Myocyte (in vitro differentiated cells): ENCODE results near the gene MAP1LC3C. TPM values are rescaled to one million over a fixed set of nuclear protein-coding genes. Genes with fewer than 3 reads are reported as not detected.
"Not testable (repeated sequence)": the region's sequence is repeated elsewhere in the genome, so short reads cannot be mapped to it uniquely, and the experiment has no call there.

Source experiments
- DNase-seq: peaks from one replicate; pipeline ENCODE4 v3.0.0-alpha.2; 2012; ENCODE audit warnings: low read depth
- total RNA-seq: library from RNA; depleted of rRNA; stranded (reverse); fragments of >200 nt; gene quantifications from 2 replicates; pipeline ENCODE4 v1.2.3, GENCODE V29; 2014

Gene MAP1LC3C
- total RNA-seq, 1 donor from 2014 or later, result 38.4 TPM

- no peak for DNase-seq
Observed at GRCh38 chr1:241994171-241994570, 4.7 kb downstream of the MAP1LC3C start.

DNA sequence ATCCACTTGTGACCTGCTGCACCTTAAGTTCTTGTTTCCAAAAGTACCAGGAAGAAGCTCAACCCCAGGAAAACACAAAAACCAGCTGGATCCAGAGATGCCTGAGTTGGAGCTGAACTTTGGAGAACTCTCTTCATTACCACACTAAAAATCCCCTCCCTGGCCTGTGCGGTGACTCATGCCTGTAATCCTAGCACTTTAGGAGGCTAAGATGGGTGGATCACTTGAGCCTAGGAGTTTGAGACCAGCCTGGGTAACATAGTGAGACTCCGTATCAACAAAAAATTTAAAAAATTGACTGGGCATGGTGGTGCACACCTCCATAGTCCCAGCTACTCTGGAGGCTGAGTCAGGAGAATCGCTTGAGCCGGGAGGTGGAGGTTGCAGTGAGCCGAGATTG is 6.2 kb downstream of the MAP1LC3C start:
- peak; percentile 55 for DNase-seq

DNA sequence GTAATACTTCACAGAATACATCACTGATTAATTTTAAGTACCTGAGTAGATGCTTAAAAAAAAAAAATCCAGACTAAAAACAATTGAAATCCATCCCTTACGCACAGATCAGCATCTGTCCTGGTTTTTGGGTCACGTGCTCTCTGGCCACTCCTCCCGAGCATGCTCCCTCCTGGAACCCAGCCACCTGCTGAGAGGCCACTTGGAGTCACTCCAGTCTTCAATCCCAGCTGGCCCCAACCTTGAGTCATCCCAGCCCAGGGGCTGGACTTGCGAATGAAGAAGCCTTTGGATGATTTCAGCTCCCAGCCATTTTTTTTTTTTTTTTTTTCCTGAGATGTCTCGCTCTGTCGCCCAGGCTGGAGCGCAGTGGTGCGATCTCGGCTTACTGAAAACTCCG is 8.9 kb downstream of the MAP1LC3C start:
- DNase-seq, result peak; percentile 100

DNA sequence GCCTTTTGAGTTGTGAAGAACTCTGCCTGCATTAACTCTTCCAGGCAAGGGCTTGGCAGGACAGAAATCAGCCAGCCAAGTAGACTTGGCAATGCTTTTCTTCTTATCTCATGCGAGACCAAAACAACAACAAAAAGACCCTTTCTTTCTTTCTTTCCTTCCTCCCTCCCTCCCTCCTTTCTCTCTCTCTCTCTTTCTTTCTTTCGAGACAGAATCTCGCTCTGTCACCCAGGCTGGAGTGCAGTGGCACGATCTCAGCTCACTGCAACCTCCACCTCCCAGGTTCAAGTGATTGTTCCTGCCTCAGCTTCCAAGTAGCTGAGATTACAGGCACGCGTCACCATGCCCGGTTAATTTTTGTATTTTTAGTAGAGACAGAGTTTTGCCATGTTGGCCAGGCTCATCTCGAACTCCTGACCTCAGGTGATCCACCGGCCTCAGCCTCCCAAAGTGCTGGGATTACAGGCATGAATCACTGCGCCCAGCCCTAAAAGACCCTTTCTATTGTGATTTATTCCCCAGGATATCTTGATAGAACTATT is 10.4 kb downstream of the MAP1LC3C start:
- not testable (repeated sequence) for DNase-seq

- peak; percentile 59 for DNase-seq
Observed at GRCh38 chr1:241985787-241986186, 13.1 kb downstream of the MAP1LC3C start.

- no peak for DNase-seq
Observed at GRCh38 chr1:241979926-241980325, 19.0 kb downstream of the MAP1LC3C start.

DNA sequence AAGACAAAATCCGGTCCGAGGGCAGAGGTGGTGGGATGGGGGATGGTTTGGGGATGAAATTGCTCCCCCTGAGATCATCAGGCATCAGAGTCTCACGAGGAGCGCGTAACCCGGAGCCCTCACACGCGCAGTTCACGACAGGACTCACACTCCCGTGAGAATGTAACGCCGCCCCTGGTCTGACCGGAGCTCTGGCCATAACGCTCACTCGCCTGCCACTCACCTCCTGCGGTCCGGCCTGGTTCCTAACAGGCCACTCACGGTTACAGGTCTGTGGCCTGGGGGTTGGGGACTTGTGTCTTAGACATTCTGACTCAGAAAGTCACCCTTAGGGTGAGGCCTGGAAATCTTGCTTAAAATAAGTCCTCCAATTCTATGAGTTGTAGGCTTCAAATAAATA is 19.8 kb downstream of the MAP1LC3C start:
- DNase-seq, result no peak

GRCh38 chr1:241976229-241976628 is 22.7 kb downstream of the MAP1LC3C start:
- no peak for DNase-seq

GRCh38 chr1:241972703-241973369 is 26.1 kb downstream of the MAP1LC3C start:
- peak; percentile 70 for DNase-seq

GRCh38 chr1:241968611-241969010 is 30.3 kb downstream of the MAP1LC3C start:
- no peak for DNase-seq

- no peak for DNase-seq
Observed at GRCh38 chr1:241964550-241965282, 34.2 kb downstream of the MAP1LC3C start.

DNA sequence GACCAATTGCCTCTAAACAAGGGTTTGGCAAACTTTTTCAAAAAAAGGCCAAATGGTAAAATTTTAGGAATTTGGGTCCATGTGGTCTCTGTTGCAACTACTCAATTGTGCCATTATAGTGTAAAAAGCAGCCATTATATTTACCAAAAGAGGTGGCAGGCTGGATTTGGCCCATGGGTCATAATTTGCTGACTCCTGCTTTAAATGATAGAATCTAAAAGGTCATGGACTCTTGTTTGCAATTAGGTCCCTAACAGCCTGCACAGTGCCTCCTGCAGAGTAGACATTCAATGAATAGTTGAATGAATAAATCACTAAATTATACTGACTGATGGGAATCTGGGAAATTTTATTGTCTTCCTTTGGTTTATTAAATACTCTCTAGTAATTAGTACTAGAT is 35.2 kb downstream of the MAP1LC3C start:
- no peak for DNase-seq

DNA sequence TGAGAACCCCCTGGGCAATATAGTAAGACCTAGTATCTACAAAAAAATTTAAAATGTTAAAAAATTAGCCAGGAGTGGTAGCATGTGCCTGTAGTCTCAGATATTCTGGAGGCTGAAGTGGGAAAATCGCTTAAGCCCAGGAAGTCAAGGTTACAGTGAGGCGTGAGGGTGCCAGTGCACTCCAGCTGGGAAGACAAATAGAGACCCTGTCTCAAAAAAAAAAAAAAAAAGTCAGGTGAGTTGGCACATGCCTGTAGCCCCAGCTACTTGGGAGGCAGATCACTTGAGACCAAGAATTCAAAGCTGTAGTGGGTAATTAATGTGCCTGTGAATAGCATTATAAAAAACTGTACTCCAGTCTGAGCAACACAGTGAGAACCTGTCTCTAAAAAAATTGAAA is 36.7 kb downstream of the MAP1LC3C start:
- DNase-seq, result no peak

- peak; percentile 58 for DNase-seq
Observed at GRCh38 chr1:241957692-241958494, 41.0 kb downstream of the MAP1LC3C start, which contains the start of gene BECN2. BECN2 (plus strand) TSS chr1:241957767; CDS start chr1:241957767, 0 bp downstream.

DNA sequence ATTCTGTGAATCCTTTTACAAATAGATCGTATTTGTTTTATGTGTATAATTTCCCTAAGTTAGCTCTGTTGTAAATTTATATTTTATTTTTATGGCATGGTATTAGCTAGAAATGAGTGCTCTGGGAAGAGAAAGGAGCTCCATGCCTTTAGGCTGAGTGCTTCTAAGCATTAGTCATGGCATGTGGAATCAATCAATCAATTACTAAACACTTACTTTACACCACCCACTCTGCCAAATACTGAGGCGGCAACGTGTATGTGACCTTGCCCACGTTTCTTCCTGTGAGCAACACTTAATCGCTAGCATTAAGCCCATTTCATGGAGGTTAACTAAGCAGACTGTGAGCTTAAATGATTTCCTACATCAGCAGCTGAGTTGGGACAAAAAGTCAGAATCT is 48.5 kb downstream of the MAP1LC3C start:
- DNase-seq, result no peak

GRCh38 chr1:241947354-241947753 is 51.5 kb downstream of the MAP1LC3C start:
- no peak for DNase-seq

Other genes starting within 250 kb of the MAP1LC3C start
- gene EXO1, start 150.9 kb downstream of the MAP1LC3C start, total RNA-seq, result 0.21 and 1.3 TPM in 2 replicates
- gene BECN2, start 41.3 kb downstream of the MAP1LC3C start, total RNA-seq, result not detected in 2 replicates